Mesendoderm (in vitro differentiated cells): ENCODE results near the gene CYP24A1.
A peak's percentile ranks its signal among the peaks of the same experiment; 100 is the strongest.

ENCODE experiments used
- DNase-seq: peaks from one replicate; pipeline ENCODE4 v3.0.0; 2013
- H2AK5ac ChIP-seq: 2 replicates; pipeline ENCODE4 v1.6.1; 2013; ENCODE audit warnings: low read length, inconsistent platforms
- H2BK120ac ChIP-seq: 2 replicates; pipeline ENCODE4 v1.6.1; 2013; ENCODE audit warnings: low read depth, mild to moderate bottlenecking, low read length, moderate library complexity, mixed read lengths
- H2BK15ac ChIP-seq: replicated peaks from 2 replicates; pipeline ENCODE4 v1.6.1; 2013; ENCODE audit warnings: low read depth, mild to moderate bottlenecking, moderate library complexity
- H2BK5ac ChIP-seq: 2 replicates; pipeline ENCODE4 v1.6.1; 2013; ENCODE audit warnings: low read length, inconsistent platforms
- H3K18ac ChIP-seq: 2 replicates; pipeline ENCODE4 v1.6.1; 2013; ENCODE audit warnings: mild to moderate bottlenecking, low read length, mixed read lengths
- H3K23ac ChIP-seq: one replicate; pipeline ENCODE4 v1.6.1; 2013; ENCODE audit warnings: low read length
- H3K27ac ChIP-seq: 2 replicates; pipeline ENCODE4 v1.5.1; 2013; ENCODE audit warnings: low read depth, mild to moderate bottlenecking, inconsistent platforms, low read length, moderate library complexity
- H3K27me3 ChIP-seq: 2 replicates; pipeline ENCODE4 v1.6.1; 2013; ENCODE audit warnings: low read length, control low read depth, mild to moderate bottlenecking, inconsistent platforms; ENCODE audit not compliant: insufficient read depth, poor library complexity
- H3K36me3 ChIP-seq: 2 replicates; pipeline ENCODE4 v1.6.1; 2013; ENCODE audit warnings: low read length, inconsistent platforms; ENCODE audit not compliant: control insufficient read depth, insufficient read depth
- H3K4ac ChIP-seq: one replicate; pipeline ENCODE4 v1.6.1; 2013; ENCODE audit warnings: low read depth, mild to moderate bottlenecking, low read length, moderate library complexity
- H3K4me1 ChIP-seq: 2 replicates; pipeline ENCODE4 v1.6.1; 2013; ENCODE audit warnings: low read depth, low read length, inconsistent platforms; ENCODE audit not compliant: control insufficient read depth
- H3K4me2 ChIP-seq: 2 replicates; pipeline ENCODE4 v1.6.1; 2013; ENCODE audit warnings: low read length
- H3K4me3 ChIP-seq: 2 replicates; pipeline ENCODE4 v1.5.1; 2013; ENCODE audit warnings: mild to moderate bottlenecking, low read length
- H3K56ac ChIP-seq: one replicate; pipeline ENCODE4 v1.6.1; 2013; ENCODE audit warnings: low read length
- H3K79me1 ChIP-seq: 2 replicates; pipeline ENCODE4 v1.6.1; 2013; ENCODE audit warnings: low read length, inconsistent platforms
- H3K79me2 ChIP-seq: 2 replicates; pipeline ENCODE4 v1.6.1; 2013; ENCODE audit warnings: mild to moderate bottlenecking, low read length; ENCODE audit not compliant: control insufficient read depth, insufficient read depth
- H3K9ac ChIP-seq: 2 replicates; pipeline ENCODE4 v1.6.1; 2013; ENCODE audit warnings: low read length, inconsistent platforms
- H4K5ac ChIP-seq: one replicate; pipeline ENCODE4 v1.6.1; 2013; ENCODE audit warnings: low read length
- H4K8ac ChIP-seq: one replicate; pipeline ENCODE4 v1.6.1; 2013; ENCODE audit warnings: low read depth, mild to moderate bottlenecking, control low read depth, low read length, moderate library complexity
- WGBS: extraction: QIAGEN DNeasy Blood & Tissue Kit; methylation state at CpG from one replicate; pipeline ENCODE4 v1.1.7; 2013; ENCODE audit warnings: low lambda C conversion rate, missing lambda C conversion rate; ENCODE audit not compliant: insufficient coverage; ENCODE audit errors: extremely low coverage; 5-methylcytosine and 5-hydroxymethylcytosine counted together

The CYP24A1 gene

DNA sequence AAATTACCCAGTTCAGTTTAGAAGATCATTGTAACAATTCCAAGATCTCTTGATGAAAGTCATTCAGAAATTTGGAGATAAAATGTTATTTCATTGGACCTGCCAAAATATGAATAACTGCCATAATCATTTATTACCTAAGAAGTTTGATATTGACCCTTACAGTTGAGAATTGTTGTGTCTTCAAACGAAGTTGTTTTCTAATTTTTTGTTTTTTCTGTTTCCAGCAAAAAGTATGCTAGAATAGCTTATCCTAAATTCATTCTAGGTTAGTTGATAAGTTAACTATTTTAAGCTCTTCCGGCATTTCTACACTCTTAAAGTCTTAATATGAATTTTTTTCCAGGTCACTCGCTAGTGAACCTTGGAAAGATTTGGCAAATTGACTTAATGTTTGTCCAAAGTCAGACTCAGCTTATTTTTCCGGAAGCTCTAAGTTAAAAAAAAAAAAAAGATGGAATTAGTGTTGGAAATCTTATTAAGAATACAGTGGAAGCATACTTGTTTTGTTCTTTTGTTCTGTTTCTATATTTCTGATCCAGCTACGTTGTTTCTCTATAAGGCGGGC lies 28.9 kb downstream of the CYP24A1 start:
- no peaks in the 10 kb centered on the region for H3K36me3 ChIP-seq
- H3K79me1 ChIP-seq: no peaks in the 10 kb centered on the region
- H3K4me2 ChIP-seq: no peak overlapping the region
- no peak overlapping the region for H3K4ac ChIP-seq
- WGBS: no CpG with 5 or more reads among the region's 6 CpGs
- no peak overlapping the region for H4K5ac ChIP-seq
- H2BK120ac ChIP-seq: no peak overlapping the region
- H3K4me1 ChIP-seq: no peaks in the 10 kb centered on the region
- H3K4me3 ChIP-seq: no peak overlapping the region
- no peak overlapping the region for H3K23ac ChIP-seq
- no peak overlapping the region for H3K9ac ChIP-seq
- H3K27ac ChIP-seq: no peak overlapping the region
- H2BK15ac ChIP-seq: no peak overlapping the region
- no peaks in the 10 kb centered on the region for H3K79me2 ChIP-seq
- H4K8ac ChIP-seq: no peak overlapping the region
- H2AK5ac ChIP-seq: no peak overlapping the region
- no peak overlapping the region for H3K56ac ChIP-seq
- no peak overlapping the region for H3K18ac ChIP-seq
- no peak overlapping the region for H2BK5ac ChIP-seq
- H3K27me3 ChIP-seq: no peaks in the 10 kb centered on the region
- no peak for DNase-seq

DNA sequence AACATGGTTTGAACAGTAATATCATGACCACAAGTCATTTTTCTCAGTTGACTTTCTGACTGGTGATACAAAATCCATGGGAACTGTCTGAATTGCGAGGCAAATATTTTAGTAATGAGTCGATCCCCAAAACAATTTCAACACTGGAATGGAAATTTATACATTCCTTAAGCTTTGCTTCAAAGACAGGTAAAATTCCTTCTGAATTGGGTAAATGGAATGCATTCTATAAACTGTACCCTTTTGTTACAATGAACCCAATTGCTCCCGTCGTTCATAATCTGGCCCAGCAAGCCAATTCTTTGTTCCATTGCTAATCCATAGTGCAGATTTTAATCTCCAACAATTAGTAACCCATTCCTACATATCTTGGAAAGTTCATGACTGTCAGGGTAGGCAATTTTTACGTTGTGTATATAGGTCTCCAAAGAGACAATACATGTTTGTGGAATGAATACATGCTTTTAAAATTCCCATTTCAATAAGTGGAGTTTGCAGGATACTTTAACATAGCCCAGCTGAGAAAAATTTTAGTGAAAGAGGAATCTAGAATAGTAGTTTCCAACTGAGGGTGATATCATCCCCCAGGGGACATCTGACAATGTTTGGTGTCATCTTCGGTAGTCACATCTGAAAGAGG lies 32.7 kb downstream of the CYP24A1 start:
- H3K79me1 ChIP-seq: no peaks in the 10 kb centered on the region

GRCh38 chr20:54140486-54140885 lies 33.3 kb downstream of the CYP24A1 start:
- H3K23ac ChIP-seq: no peak overlapping the region
- no peak overlapping the region for H3K9ac ChIP-seq
- no peak overlapping the region for H4K8ac ChIP-seq
- no peak overlapping the region for H2BK120ac ChIP-seq
- no peak overlapping the region for H3K4me3 ChIP-seq
- no peaks in the 10 kb centered on the region for H3K79me1 ChIP-seq
- no peak overlapping the region for H3K4me2 ChIP-seq
- no peak overlapping the region for H4K5ac ChIP-seq
- no peak overlapping the region for H3K18ac ChIP-seq
- no peaks in the 10 kb centered on the region for H3K79me2 ChIP-seq
- H2AK5ac ChIP-seq: no peak overlapping the region
- no peak overlapping the region for H2BK5ac ChIP-seq
- no peak overlapping the region for H3K4ac ChIP-seq
- H3K27ac ChIP-seq: no peak overlapping the region
- H3K36me3 ChIP-seq: no peaks in the 10 kb centered on the region
- no peak overlapping the region for H3K56ac ChIP-seq
- WGBS: no CpG with 5 or more reads among the region's 3 CpGs
- H2BK15ac ChIP-seq: no peak overlapping the region
- no peaks in the 10 kb centered on the region for H3K27me3 ChIP-seq
- H3K4me1 ChIP-seq: no peaks in the 10 kb centered on the region
- no peak for DNase-seq

More for the DNA sequence above, 32.7 kb downstream of the CYP24A1 start:
- H3K36me3 ChIP-seq: no peaks in the 10 kb centered on the region
- H3K4me2 ChIP-seq: no peak overlapping the region
- H3K23ac ChIP-seq: no peak overlapping the region
- no peak overlapping the region for H3K4me3 ChIP-seq
- no peak overlapping the region for H2BK120ac ChIP-seq
- no peak overlapping the region for H2BK15ac ChIP-seq
- no peak overlapping the region for H2BK5ac ChIP-seq
- H4K8ac ChIP-seq: no peak overlapping the region
- DNase-seq: peak; percentile 11
- no peak overlapping the region for H3K9ac ChIP-seq
- no peak overlapping the region for H4K5ac ChIP-seq
- no CpG with 5 or more reads among the region's 6 CpGs for WGBS
- H3K18ac ChIP-seq: no peak overlapping the region
- no peak overlapping the region for H3K27ac ChIP-seq
- no peak overlapping the region for H2AK5ac ChIP-seq
- no peaks in the 10 kb centered on the region for H3K4me1 ChIP-seq
- H3K4ac ChIP-seq: no peak overlapping the region
- no peak overlapping the region for H3K56ac ChIP-seq
- no peaks in the 10 kb centered on the region for H3K79me2 ChIP-seq
- H3K27me3 ChIP-seq: no peaks in the 10 kb centered on the region

- H3K56ac ChIP-seq: no peak overlapping the region
- no peak for DNase-seq
- H3K9ac ChIP-seq: no peak overlapping the region
- no peaks in the 10 kb centered on the region for H3K79me2 ChIP-seq
- no peak overlapping the region for H2BK5ac ChIP-seq
- no peak overlapping the region for H3K4me3 ChIP-seq
- no peak overlapping the region for H3K27ac ChIP-seq
- no peak overlapping the region for H3K4me2 ChIP-seq
- no peak overlapping the region for H3K18ac ChIP-seq
- H3K23ac ChIP-seq: no peak overlapping the region
- H3K36me3 ChIP-seq: no peaks in the 10 kb centered on the region
- no peak overlapping the region for H4K8ac ChIP-seq
- no peaks in the 10 kb centered on the region for H3K4me1 ChIP-seq
- no peak overlapping the region for H2AK5ac ChIP-seq
- H4K5ac ChIP-seq: no peak overlapping the region
- no CpG with 5 or more reads among the region's 6 CpGs for WGBS
- H3K79me1 ChIP-seq: no peaks in the 10 kb centered on the region
- no peak overlapping the region for H2BK15ac ChIP-seq
- H2BK120ac ChIP-seq: no peak overlapping the region
- no peaks in the 10 kb centered on the region for H3K27me3 ChIP-seq
- no peak overlapping the region for H3K4ac ChIP-seq
Observed at GRCh38 chr20:54140067-54140466, 33.7 kb downstream of the CYP24A1 start.

DNA sequence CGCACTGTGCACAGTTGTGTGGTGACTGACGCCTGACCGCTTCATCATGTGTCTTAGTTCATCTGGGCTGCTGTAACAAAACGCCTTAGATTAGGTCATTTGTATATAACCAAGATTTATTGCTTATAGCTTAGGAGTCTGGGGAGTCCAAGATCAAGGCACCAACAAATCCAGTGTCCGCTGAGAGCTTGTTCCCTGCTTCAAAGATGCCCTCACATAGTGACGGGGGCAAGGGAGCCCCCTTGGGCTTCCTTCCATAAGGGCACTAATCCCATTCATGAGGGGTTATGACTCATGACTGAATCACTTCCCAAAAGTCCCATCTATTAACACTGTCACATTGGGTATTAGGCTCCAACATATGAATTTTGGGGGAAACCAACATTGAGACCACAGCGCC lies 34.6 kb downstream of the CYP24A1 start:
- H2BK120ac ChIP-seq: no peak overlapping the region
- H3K4me2 ChIP-seq: no peak overlapping the region
- no peaks in the 10 kb centered on the region for H3K27me3 ChIP-seq
- no peaks in the 10 kb centered on the region for H3K79me2 ChIP-seq
- H4K5ac ChIP-seq: no peak overlapping the region
- no peak overlapping the region for H2BK5ac ChIP-seq
- no peak overlapping the region for H3K9ac ChIP-seq
- no CpG with 5 or more reads among the region's 7 CpGs for WGBS
- no peaks in the 10 kb centered on the region for H3K36me3 ChIP-seq
- H3K4ac ChIP-seq: no peak overlapping the region
- H2BK15ac ChIP-seq: no peak overlapping the region
- H2AK5ac ChIP-seq: no peak overlapping the region
- H4K8ac ChIP-seq: no peak overlapping the region
- H3K79me1 ChIP-seq: no peaks in the 10 kb centered on the region
- no peak overlapping the region for H3K18ac ChIP-seq
- H3K4me1 ChIP-seq: no peaks in the 10 kb centered on the region
- no peak overlapping the region for H3K27ac ChIP-seq
- H3K23ac ChIP-seq: no peak overlapping the region
- H3K56ac ChIP-seq: no peak overlapping the region
- DNase-seq: no peak
- H3K4me3 ChIP-seq: no peak overlapping the region

GRCh38 chr20:54138427-54138826 lies 35.4 kb downstream of the CYP24A1 start:
- H3K4me3 ChIP-seq: no peak overlapping the region
- H3K9ac ChIP-seq: no peak overlapping the region
- H3K4me1 ChIP-seq: no peaks in the 10 kb centered on the region
- H2BK5ac ChIP-seq: no peak overlapping the region
- no peaks in the 10 kb centered on the region for H3K79me1 ChIP-seq
- no peak overlapping the region for H4K5ac ChIP-seq
- H3K27ac ChIP-seq: no peak overlapping the region
- no peak overlapping the region for H2BK120ac ChIP-seq
- no peak overlapping the region for H3K4me2 ChIP-seq
- no peak overlapping the region for H3K23ac ChIP-seq
- H3K79me2 ChIP-seq: no peaks in the 10 kb centered on the region
- H3K27me3 ChIP-seq: no peaks in the 10 kb centered on the region
- H3K18ac ChIP-seq: no peak overlapping the region
- no peak overlapping the region for H2BK15ac ChIP-seq
- no peak overlapping the region for H2AK5ac ChIP-seq
- H3K36me3 ChIP-seq: no peaks in the 10 kb centered on the region
- no peak overlapping the region for H4K8ac ChIP-seq
- H3K4ac ChIP-seq: no peak overlapping the region
- WGBS: no CpG with 5 or more reads among the region's 2 CpGs
- DNase-seq: no peak
- no peak overlapping the region for H3K56ac ChIP-seq
